NT2/D1 (cell line): Measurements from ENCODE around the gene OPN4.

Experiments used
- DNase-seq: peaks from one replicate; pipeline ENCODE4 v3.0.0-alpha.2; 2011; ENCODE audit warnings: low read depth, low spot score
- H3K27me3 ChIP-seq: 2 replicates; pipeline ENCODE4 v1.6.0; 2011; ENCODE audit warnings: mild to moderate bottlenecking; ENCODE audit not compliant: insufficient read length, insufficient read depth
- H3K36me3 ChIP-seq: 2 replicates; pipeline ENCODE4 v1.6.1; 2011; ENCODE audit warnings: mild to moderate bottlenecking, low read length, mixed read lengths; ENCODE audit not compliant: insufficient read depth, insufficient read length
- H3K4me1 ChIP-seq: 2 replicates; pipeline ENCODE4 v1.5.1; 2011; ENCODE audit not compliant: insufficient read depth, insufficient read length
- H3K4me3 ChIP-seq: 2 replicates; pipeline ENCODE4 v1.5.1; 2011; ENCODE audit warnings: low read depth; ENCODE audit not compliant: insufficient read length
- H3K9ac ChIP-seq: 2 replicates; pipeline ENCODE4 v1.6.0; 2011; ENCODE audit warnings: low read depth; ENCODE audit not compliant: insufficient read length
- H3K9me3 ChIP-seq: 2 replicates; pipeline ENCODE4 v1.5.1; 2011; ENCODE audit warnings: mild to moderate bottlenecking, low read length; ENCODE audit not compliant: insufficient read depth
- SUZ12 ChIP-seq: IDR thresholded peaks from 2 replicates; pipeline ENCODE4 v1.6.1; 2011; ENCODE audit not compliant: insufficient read length, insufficient read depth; ENCODE audit errors: extremely low read depth
- YY1 ChIP-seq: IDR thresholded peaks from 2 replicates; pipeline ENCODE4 v1.6.1; 2011; ENCODE audit not compliant: insufficient read length, insufficient read depth
- ZNF274 ChIP-seq: IDR thresholded peaks from 2 replicates; pipeline ENCODE4 v1.6.1; 2011; ENCODE audit warnings: mild to moderate bottlenecking, low read depth, low read length

The OPN4 gene

DNA sequence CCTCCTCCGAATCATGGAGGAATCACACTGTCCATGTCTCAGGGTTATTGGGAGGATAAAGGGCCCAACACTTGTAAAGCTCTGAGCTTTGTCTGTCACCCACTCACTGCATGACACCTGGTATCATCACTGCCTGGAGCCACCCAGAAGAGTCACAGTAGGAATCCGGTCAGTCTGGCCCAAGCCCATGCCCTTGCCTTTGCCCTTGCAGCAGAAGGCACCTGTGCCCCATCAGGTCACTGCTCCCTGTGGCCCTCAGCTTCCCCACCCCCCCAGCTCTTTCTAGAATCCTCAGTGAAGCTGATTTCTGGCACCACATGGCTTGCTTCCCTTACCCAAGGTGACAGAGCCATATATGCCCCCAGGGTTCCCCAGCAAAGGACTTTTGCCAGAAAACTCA, 28.3 kb downstream of the OPN4 start:
- TF ChIP-seq YY1 (no peak), ZNF274 (no peak), SUZ12 (no peak)
- peaks cover 6% of the 10 kb centered on the region for H3K4me1 ChIP-seq
- no peak overlapping the region for H3K4me3 ChIP-seq
- no peak overlapping the region for H3K9ac ChIP-seq
- H3K36me3 ChIP-seq = no peaks in the 10 kb centered on the region
- H3K27me3 ChIP-seq = no peaks in the 10 kb centered on the region
- DNase-seq = no peak
- H3K9me3 ChIP-seq = no peaks in the 10 kb centered on the region

- Histone ChIP-seq H3K4me1 (peaks cover 6% of the 10 kb centered on the region), H3K36me3 (no peaks in the 10 kb centered on the region), H3K9me3 (no peaks in the 10 kb centered on the region), H3K9ac (peak overlapping the region; percentile 63), H3K4me3 (no peak overlapping the region), H3K27me3 (no peaks in the 10 kb centered on the region)
- DNase-seq = no peak
- TF ChIP-seq YY1 (no peak), SUZ12 (no peak), ZNF274 (no peak)
These were observed 30.2 kb downstream of the OPN4 start for GRCh38 chr10:86684331-86685097.

DNA sequence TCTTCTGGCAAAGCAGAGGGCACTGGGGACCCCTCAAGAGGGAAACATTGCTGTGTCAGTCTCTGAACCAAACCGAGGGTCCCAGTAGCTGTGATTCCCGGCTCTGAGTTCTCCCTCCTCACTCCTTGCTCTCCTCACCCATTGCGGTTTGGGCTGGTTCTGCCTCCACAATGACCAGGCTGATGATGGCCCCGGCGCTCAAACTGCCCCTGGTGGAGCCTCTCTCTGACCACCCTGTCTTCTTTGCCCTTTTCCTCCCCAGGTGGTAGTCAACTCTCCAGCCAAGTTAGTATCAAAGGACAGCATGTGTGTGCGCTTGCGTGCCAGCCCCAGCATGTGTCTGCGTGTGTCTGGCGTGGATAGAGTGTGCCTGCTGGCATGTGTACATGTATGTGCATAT, 31.1 kb downstream of the OPN4 start:
- TF ChIP-seq ZNF274 = no peak
- TF ChIP-seq SUZ12 = no peak
- no peak for TF ChIP-seq YY1
- Histone ChIP-seq H3K36me3 (no peaks in the 10 kb centered on the region), H3K9ac (peak overlapping the region; percentile 6), H3K9me3 (no peaks in the 10 kb centered on the region), H3K4me1 (peaks cover 3% of the 10 kb centered on the region), H3K27me3 (no peaks in the 10 kb centered on the region), H3K4me3 (no peak overlapping the region)
- DNase-seq = no peak

DNA sequence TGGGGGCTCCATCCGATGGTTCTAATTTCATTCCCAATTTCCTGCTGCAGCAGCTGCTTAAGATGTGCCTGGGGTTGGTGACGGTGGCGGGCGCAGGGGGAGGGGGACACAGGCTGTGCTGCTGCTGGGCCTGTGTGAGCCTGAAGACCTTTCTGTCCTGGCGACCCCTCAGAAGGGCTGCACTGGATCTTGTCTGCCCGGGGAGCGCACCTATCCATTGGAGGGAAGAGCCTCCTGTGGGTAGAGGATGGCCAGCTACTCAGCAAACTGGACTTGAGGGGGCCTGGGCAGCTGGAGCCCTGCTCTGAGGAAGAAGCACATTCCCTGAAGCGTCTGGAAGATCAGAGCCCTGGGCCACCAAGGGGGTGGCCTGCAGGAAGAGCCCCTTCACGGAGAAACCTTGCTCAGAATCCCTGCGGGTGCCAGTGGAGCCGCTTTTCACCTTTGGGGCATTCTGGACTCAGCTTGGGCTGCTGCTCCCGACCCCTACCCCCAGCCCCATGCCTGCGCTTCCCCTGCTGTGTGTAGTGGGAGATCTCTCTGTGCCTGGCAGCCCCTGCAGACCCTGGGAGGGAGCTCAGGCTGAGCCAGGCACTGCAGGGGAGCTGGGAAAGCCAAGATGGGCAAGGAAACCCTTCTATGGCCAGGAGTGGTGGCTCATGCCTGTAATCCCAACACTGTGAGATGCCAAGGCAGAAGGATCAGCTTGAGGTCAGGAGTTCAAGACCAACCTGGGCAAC, 31.7 kb downstream of the OPN4 start:
- no peaks in the 10 kb centered on the region for H3K9me3 ChIP-seq
- H3K9ac ChIP-seq = peak overlapping the region; percentile 35
- no peak for DNase-seq
- no peaks in the 10 kb centered on the region for H3K36me3 ChIP-seq
- H3K27me3 ChIP-seq = no peaks in the 10 kb centered on the region
- H3K4me3 ChIP-seq = no peak overlapping the region
- peaks cover 3% of the 10 kb centered on the region for H3K4me1 ChIP-seq
- no peak for TF ChIP-seq ZNF274
- no peak for TF ChIP-seq SUZ12
- TF ChIP-seq YY1 = no peak

- Histone ChIP-seq H3K9ac (no peak overlapping the region), H3K4me3 (no peak overlapping the region), H3K36me3 (no peaks in the 10 kb centered on the region), H3K4me1 (peaks cover 3% of the 10 kb centered on the region), H3K27me3 (no peaks in the 10 kb centered on the region), H3K9me3 (no peaks in the 10 kb centered on the region)
- TF ChIP-seq YY1 = no peak
- TF ChIP-seq ZNF274 = no peak
- DNase-seq = no peak
These were observed 32.6 kb downstream of the OPN4 start for GRCh38 chr10:86686972-86687371.

DNA sequence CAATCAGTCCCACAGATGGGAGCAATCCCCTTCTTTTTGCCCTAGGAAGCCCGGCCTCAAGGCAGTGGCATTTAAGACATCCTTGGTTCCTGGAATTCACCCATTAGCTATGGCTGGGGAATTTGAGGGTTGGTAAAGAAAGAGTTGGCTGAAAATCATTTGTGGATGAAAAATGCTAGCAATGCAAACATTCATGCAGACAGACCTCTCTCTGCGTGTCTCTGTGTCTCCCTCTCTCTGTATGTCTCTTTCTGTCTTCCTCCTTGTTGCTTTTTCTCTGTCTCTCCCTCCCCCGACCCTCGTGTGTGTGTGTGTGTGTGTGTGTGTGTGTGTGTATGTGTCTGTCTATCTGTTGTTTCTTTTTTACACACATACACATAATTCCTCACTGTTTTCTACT, 33.4 kb downstream of the OPN4 start:
- H3K4me1 ChIP-seq = peaks cover 3% of the 10 kb centered on the region
- H3K4me3 ChIP-seq = no peak overlapping the region
- no peak for TF ChIP-seq SUZ12
- TF ChIP-seq ZNF274 = no peak
- TF ChIP-seq YY1 = no peak
- H3K9me3 ChIP-seq = no peaks in the 10 kb centered on the region
- H3K27me3 ChIP-seq = no peaks in the 10 kb centered on the region
- H3K36me3 ChIP-seq = no peaks in the 10 kb centered on the region
- no peak overlapping the region for H3K9ac ChIP-seq
- no peak for DNase-seq

DNA sequence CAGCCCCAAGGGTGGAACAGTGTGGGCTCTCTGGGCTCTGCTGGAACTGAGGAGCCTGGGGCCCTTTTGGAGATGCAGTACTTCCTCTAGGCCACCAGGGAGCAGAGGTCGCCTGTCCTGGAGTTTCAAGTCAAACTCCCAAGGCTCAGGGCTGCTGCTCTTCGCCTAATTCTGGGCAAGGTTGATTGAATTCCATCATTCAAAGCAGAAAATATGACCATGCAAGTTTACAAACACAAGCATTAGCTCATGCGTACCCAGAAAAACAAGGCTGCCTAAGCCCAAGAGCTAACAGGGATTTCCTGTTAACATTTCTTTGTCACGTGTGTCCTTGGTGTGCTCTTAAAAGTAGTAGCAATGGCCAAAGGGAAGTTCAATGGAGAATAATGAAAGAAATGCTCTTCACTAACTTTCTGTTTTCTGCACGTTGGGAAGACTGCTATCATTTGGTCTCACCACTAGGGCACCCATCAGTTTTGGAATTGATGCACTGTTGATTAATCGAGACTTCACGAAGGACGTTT, 34.1 kb downstream of the OPN4 start:
- Histone ChIP-seq H3K9ac (no peak overlapping the region), H3K4me3 (no peak overlapping the region)
- DNase-seq = peak; percentile 57

More for the DNA sequence above, 34.1 kb downstream of the OPN4 start:
- H3K4me1 ChIP-seq = peaks cover 3% of the 10 kb centered on the region
- H3K9me3 ChIP-seq = no peaks in the 10 kb centered on the region
- no peaks in the 10 kb centered on the region for H3K36me3 ChIP-seq
- TF ChIP-seq ZNF274 = no peak
- no peak for TF ChIP-seq YY1
- TF ChIP-seq SUZ12 = no peak
- no peaks in the 10 kb centered on the region for H3K27me3 ChIP-seq
